HepG2 (cell line): ENCODE data around the gene COL26A1. TPM values are rescaled to one million over a fixed set of nuclear protein-coding genes. Genes with fewer than 3 reads are reported as not detected.

Source experiments
- ARNTL ChIP-seq: sonication (generic); formaldehyde crosslinking; IDR thresholded peaks from 2 replicates; pipeline ENCODE4 v1.4.0; 2020; ENCODE audit warnings: mild to moderate bottlenecking, missing genetic modification reagents
- ATM ChIP-seq: fragments of 450-650 bp; IDR thresholded peaks from 2 replicates; pipeline ENCODE4 v1.7.1; 2017; ENCODE audit warnings: mild to moderate bottlenecking, borderline replicate concordance
- DR1 ChIP-seq: sonication (generic); formaldehyde crosslinking; IDR thresholded peaks from 2 replicates; pipeline ENCODE4 v1.8.0; 2021; ENCODE audit warnings: mild to moderate bottlenecking, missing genetic modification reagents, inconsistent platforms
- RXRA ChIP-seq: sonication (generic); formaldehyde crosslinking; IDR thresholded peaks from 2 replicates; pipeline ENCODE4 v1.5.1; 2020; ENCODE audit warnings: missing genetic modification reagents
- ZNF180 ChIP-seq: sonication (generic); formaldehyde crosslinking; IDR thresholded peaks from 2 replicates; pipeline ENCODE4 v1.4.0; 2020; ENCODE audit warnings: low read depth, missing genetic modification reagents, borderline replicate concordance
- ZNF501 ChIP-seq: sonication (generic); formaldehyde crosslinking; IDR thresholded peaks from 2 replicates; pipeline ENCODE4 v1.5.1; 2020; ENCODE audit warnings: mild to moderate bottlenecking, moderate library complexity, missing genetic modification reagents
- ZNF775 ChIP-seq: sonication (generic); formaldehyde crosslinking; IDR thresholded peaks from 2 replicates; pipeline ENCODE4 v1.4.0; 2020; ENCODE audit warnings: missing genetic modification reagents, mild to moderate bottlenecking, moderate library complexity, borderline replicate concordance
- polyA plus RNA-seq, 8 experiments: library from polyadenylated mRNA; depleted of rRNA in 3 of 8; stranded (reverse) in 7 of 8; unstranded in 1 of 8; fragments of >200 nt; fragmentation: Illumina TruSeq in 4 of 8; extraction: Trizol in 4 of 8; gene quantifications; 2 replicates each; pipeline versions ENCODE4 v1.2.1 to v1.2.3, GENCODE V29; 2011 to 2016; ENCODE audit warnings: low read depth in 4 of 8, missing spikeins in 1 of 8, mixed read lengths in 1 of 8; ENCODE audit not compliant: insufficient read depth in 1 of 8
- total RNA-seq, 5 experiments: library from RNA; depleted of rRNA; stranded (reverse); fragments of >200 nt; fragmentation: Illumina TruSeq; extraction: Trizol; gene quantifications; 2 replicates each; pipeline ENCODE4 v1.2.3, GENCODE V29; 2016; ENCODE audit warnings: low read depth in 1 of 5
- TF ChIP-seq, protein P1 (sequence below): sonication (generic); formaldehyde crosslinking; IDR thresholded peaks from 2 replicates; pipeline ENCODE4 v1.5.1; 2020; ENCODE audit warnings: missing genetic modification reagents, mild to moderate bottlenecking, borderline replicate concordance
- TF ChIP-seq, protein P2 (sequence below): sonication (generic); formaldehyde crosslinking; IDR thresholded peaks from 2 replicates; pipeline ENCODE4 v1.4.0; 2020; ENCODE audit warnings: missing genetic modification reagents
- TF ChIP-seq, protein P3 (sequence below): sonication (generic); formaldehyde crosslinking; IDR thresholded peaks from 2 replicates; pipeline ENCODE4 v1.4.0; 2020; ENCODE audit warnings: missing genetic modification reagents

The COL26A1 gene
- total and polyA plus RNA-seq, 2 of the 13 experiments (the other 11 are each of a cell fraction or from before 2014, with no cell fraction given), result 7.8 to 9.2 TPM

DNA sequence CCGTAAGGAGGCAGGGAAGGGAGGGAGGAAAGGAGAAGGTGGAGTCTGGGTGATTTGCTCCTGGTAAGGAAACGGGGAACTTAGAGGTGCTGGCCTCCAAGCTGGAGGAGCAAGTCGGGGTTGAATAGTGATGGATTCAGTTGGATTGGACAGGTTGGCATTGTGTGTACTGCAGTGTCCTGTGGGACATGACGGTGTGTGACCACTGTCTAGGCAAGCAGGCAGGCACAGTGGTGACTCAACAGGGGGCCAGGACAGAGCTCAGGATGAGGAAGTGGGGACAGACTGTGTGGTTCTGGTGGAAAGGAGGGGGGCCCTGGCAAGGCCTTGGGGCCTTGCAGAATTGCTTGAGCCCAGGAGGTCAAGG lies 48.8 kb downstream of the COL26A1 start (continued):
- TF ChIP-seq, protein P1, sequence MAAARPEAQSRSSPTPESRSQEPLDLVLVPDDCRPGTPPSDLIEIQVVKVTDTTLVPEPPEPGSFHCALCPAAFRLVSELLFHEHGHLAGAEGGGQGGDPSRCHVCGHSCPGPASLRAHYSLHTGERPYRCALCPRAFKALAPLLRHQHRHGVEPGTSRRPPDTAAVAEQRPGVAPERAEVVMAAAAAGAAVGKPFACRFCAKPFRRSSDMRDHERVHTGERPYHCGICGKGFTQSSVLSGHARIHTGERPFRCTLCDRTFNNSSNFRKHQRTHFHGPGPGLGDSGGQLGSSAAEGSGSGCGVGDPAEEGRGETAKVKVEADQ, result no peak
- TF ChIP-seq ZNF501 (CRISPR knock-in tag), result peak; percentile 1; the same call in 1 of the 2 replicates
- TF ChIP-seq, protein P2, sequence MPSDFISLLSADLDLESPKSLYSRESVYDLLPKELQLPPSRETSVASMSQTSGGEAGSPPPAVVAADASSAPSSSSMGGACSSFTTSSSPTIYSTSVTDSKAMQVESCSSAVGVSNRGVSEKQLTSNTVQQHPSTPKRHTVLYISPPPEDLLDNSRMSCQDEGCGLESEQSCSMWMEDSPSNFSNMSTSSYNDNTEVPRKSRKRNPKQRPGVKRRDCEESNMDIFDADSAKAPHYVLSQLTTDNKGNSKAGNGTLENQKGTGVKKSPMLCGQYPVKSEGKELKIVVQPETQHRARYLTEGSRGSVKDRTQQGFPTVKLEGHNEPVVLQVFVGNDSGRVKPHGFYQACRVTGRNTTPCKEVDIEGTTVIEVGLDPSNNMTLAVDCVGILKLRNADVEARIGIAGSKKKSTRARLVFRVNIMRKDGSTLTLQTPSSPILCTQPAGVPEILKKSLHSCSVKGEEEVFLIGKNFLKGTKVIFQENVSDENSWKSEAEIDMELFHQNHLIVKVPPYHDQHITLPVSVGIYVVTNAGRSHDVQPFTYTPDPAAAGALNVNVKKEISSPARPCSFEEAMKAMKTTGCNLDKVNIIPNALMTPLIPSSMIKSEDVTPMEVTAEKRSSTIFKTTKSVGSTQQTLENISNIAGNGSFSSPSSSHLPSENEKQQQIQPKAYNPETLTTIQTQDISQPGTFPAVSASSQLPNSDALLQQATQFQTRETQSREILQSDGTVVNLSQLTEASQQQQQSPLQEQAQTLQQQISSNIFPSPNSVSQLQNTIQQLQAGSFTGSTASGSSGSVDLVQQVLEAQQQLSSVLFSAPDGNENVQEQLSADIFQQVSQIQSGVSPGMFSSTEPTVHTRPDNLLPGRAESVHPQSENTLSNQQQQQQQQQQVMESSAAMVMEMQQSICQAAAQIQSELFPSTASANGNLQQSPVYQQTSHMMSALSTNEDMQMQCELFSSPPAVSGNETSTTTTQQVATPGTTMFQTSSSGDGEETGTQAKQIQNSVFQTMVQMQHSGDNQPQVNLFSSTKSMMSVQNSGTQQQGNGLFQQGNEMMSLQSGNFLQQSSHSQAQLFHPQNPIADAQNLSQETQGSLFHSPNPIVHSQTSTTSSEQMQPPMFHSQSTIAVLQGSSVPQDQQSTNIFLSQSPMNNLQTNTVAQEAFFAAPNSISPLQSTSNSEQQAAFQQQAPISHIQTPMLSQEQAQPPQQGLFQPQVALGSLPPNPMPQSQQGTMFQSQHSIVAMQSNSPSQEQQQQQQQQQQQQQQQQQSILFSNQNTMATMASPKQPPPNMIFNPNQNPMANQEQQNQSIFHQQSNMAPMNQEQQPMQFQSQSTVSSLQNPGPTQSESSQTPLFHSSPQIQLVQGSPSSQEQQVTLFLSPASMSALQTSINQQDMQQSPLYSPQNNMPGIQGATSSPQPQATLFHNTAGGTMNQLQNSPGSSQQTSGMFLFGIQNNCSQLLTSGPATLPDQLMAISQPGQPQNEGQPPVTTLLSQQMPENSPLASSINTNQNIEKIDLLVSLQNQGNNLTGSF, result no peak
- 0 out of 2 replicates have a peak, but pooled peaks have one; percentile 1 for TF ChIP-seq RXRA (CRISPR knock-in tag)
- TF ChIP-seq DR1 (CRISPR knock-in tag), result no peak
- TF ChIP-seq ZNF775, result no peak
- TF ChIP-seq, protein P3, sequence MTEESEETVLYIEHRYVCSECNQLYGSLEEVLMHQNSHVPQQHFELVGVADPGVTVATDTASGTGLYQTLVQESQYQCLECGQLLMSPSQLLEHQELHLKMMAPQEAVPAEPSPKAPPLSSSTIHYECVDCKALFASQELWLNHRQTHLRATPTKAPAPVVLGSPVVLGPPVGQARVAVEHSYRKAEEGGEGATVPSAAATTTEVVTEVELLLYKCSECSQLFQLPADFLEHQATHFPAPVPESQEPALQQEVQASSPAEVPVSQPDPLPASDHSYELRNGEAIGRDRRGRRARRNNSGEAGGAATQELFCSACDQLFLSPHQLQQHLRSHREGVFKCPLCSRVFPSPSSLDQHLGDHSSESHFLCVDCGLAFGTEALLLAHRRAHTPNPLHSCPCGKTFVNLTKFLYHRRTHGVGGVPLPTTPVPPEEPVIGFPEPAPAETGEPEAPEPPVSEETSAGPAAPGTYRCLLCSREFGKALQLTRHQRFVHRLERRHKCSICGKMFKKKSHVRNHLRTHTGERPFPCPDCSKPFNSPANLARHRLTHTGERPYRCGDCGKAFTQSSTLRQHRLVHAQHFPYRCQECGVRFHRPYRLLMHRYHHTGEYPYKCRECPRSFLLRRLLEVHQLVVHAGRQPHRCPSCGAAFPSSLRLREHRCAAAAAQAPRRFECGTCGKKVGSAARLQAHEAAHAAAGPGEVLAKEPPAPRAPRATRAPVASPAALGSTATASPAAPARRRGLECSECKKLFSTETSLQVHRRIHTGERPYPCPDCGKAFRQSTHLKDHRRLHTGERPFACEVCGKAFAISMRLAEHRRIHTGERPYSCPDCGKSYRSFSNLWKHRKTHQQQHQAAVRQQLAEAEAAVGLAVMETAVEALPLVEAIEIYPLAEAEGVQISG (CRISPR knock-in tag), result no peak
- TF ChIP-seq ARNTL (CRISPR knock-in tag), result no peak
- TF ChIP-seq ATM, result no peak
- no peak for TF ChIP-seq ZNF180 (CRISPR knock-in tag)
